ENCODE results near the gene SLC25A26.

The SLC25A26 gene

GRCh38 chr3:66425032-66425431 lies 204.2 kb downstream of the SLC25A26 start:
- Histone ChIP-seq H3K27me3 (ENCODE audit: control insufficient read depth, insufficient read depth, low read length) (no peaks in the 10 kb centered on the region), H3K36me3 (ENCODE audit: control insufficient read depth, insufficient read depth, low read length) (peaks cover 13% of the 10 kb centered on the region), H3K9me3 (ENCODE audit: control insufficient read depth, insufficient read depth, low read length) (peaks cover 24% of the 10 kb centered on the region), H3K4me1 (ENCODE audit: control insufficient read depth, insufficient read depth, low read length) (peaks cover 24% of the 10 kb centered on the region), H3K27ac (ENCODE audit: low read depth, low read length) (no peak overlapping the region), H3K4me3 (ENCODE audit: low read depth, low read length) (no peak overlapping the region), H3K9ac (ENCODE audit: low read depth, low read length) (no peak overlapping the region)

GRCh38 chr3:66425576-66426114 lies 204.8 kb downstream of the SLC25A26 start:
- peaks cover 7% of the 10 kb centered on the region for H3K36me3 ChIP-seq (ENCODE audit: control insufficient read depth, insufficient read depth, low read length)
- H3K4me3 ChIP-seq (ENCODE audit: low read depth, low read length), result no peak overlapping the region
- peaks cover 18% of the 10 kb centered on the region for H3K9me3 ChIP-seq (ENCODE audit: control insufficient read depth, insufficient read depth, low read length)
- H3K4me1 ChIP-seq (ENCODE audit: control insufficient read depth, insufficient read depth, low read length), result peaks cover 30% of the 10 kb centered on the region
- no peak overlapping the region for H3K27ac ChIP-seq (ENCODE audit: low read depth, low read length)
- H3K27me3 ChIP-seq (ENCODE audit: control insufficient read depth, insufficient read depth, low read length), result no peaks in the 10 kb centered on the region
- no peak overlapping the region for H3K9ac ChIP-seq (ENCODE audit: low read depth, low read length)

GRCh38 chr3:66426135-66426534 lies 205.3 kb downstream of the SLC25A26 start:
- peaks cover 4% of the 10 kb centered on the region for H3K36me3 ChIP-seq (ENCODE audit: control insufficient read depth, insufficient read depth, low read length)
- no peak overlapping the region for H3K27ac ChIP-seq (ENCODE audit: low read depth, low read length)
- no peak overlapping the region for H3K9ac ChIP-seq (ENCODE audit: low read depth, low read length)
- no peaks in the 10 kb centered on the region for H3K27me3 ChIP-seq (ENCODE audit: control insufficient read depth, insufficient read depth, low read length)
- peaks cover 34% of the 10 kb centered on the region for H3K4me1 ChIP-seq (ENCODE audit: control insufficient read depth, insufficient read depth, low read length)
- peaks cover 16% of the 10 kb centered on the region for H3K9me3 ChIP-seq (ENCODE audit: control insufficient read depth, insufficient read depth, low read length)
- H3K4me3 ChIP-seq (ENCODE audit: low read depth, low read length), result no peak overlapping the region

- no peak overlapping the region for H3K27ac ChIP-seq (ENCODE audit: low read depth, low read length)
- H3K4me3 ChIP-seq (ENCODE audit: low read depth, low read length), result no peak overlapping the region
- H3K36me3 ChIP-seq (ENCODE audit: control insufficient read depth, insufficient read depth, low read length), result peaks cover 12% of the 10 kb centered on the region
- H3K9me3 ChIP-seq (ENCODE audit: control insufficient read depth, insufficient read depth, low read length), result peaks cover 5% of the 10 kb centered on the region; the same call in 1 of the 2 replicates
- peaks cover 34% of the 10 kb centered on the region for H3K4me1 ChIP-seq (ENCODE audit: control insufficient read depth, insufficient read depth, low read length)
- H3K9ac ChIP-seq (ENCODE audit: low read depth, low read length), result no peak overlapping the region
- no peaks in the 10 kb centered on the region for H3K27me3 ChIP-seq (ENCODE audit: control insufficient read depth, insufficient read depth, low read length)
These were observed 206.6 kb downstream of the SLC25A26 start for GRCh38 chr3:66427352-66427751.

- Histone ChIP-seq H3K36me3 (ENCODE audit: control insufficient read depth, insufficient read depth, low read length) (peaks cover 17% of the 10 kb centered on the region), H3K4me3 (ENCODE audit: low read depth, low read length) (no peak overlapping the region), H3K9me3 (ENCODE audit: control insufficient read depth, insufficient read depth, low read length) (peaks cover 5% of the 10 kb centered on the region; the same call in 1 of the 2 replicates), H3K4me1 (ENCODE audit: control insufficient read depth, insufficient read depth, low read length) (peaks cover 35% of the 10 kb centered on the region), H3K27ac (ENCODE audit: low read depth, low read length) (peak overlapping the region; percentile 49), H3K9ac (ENCODE audit: low read depth, low read length) (no peak overlapping the region), H3K27me3 (ENCODE audit: control insufficient read depth, insufficient read depth, low read length) (no peaks in the 10 kb centered on the region)
These were observed 207.2 kb downstream of the SLC25A26 start for GRCh38 chr3:66427951-66428474.

All from HUES48 (cell line).